IMR-90 (cell line): ENCODE measurements around the gene TMEM72. TPM values are rescaled to one million over a fixed set of nuclear protein-coding genes. Genes with fewer than 3 reads are reported as not detected.

ENCODE experiments used
- ATAC-seq: fragments of 200-7000 bp; cut with Tn5 transposase; 2 replicates; pipeline ENCODE4 v1.9.1; 2020; ENCODE audit warnings: low read depth, mild to moderate bottlenecking, moderate library complexity
- BruUV-seq: library from RNA; stranded (reverse); fragments of 400-500 nt; replicated peaks from 2 replicates; lab custom pipeline; 2021; lab: Mats Ljungman, UMichigan
- CTCF ChIA-PET: fragments of 300-600 bp; formaldehyde crosslinking; extraction: SDS; loops from one replicate; lab custom pipeline; 2021; ENCODE audit warnings: antibody characterized with exemption; lab: Yijun Ruan, JAX
- POLR2A ChIA-PET: fragments of 300-600 bp; sonication (Branson Sonifier 250); formaldehyde crosslinking; loops from one replicate; lab custom pipeline; 2022; ENCODE audit warnings: antibody characterized with exemption; ENCODE audit not compliant: unreplicated experiment; lab: Charles Lee
- DNase-seq: peaks from one replicate; pipeline ENCODE4 v3.0.0; 2013
- H2AFZ ChIP-seq: replicated peaks from 2 replicates; pipeline ENCODE3; 2013; ENCODE audit warnings: low read length, mild to moderate bottlenecking; ENCODE audit not compliant: poor library complexity
- H2AK5ac ChIP-seq: 2 replicates; pipeline ENCODE4 v1.6.1; 2013; ENCODE audit warnings: low read depth, low read length, inconsistent platforms
- H2AK9ac ChIP-seq: replicated peaks from 2 replicates; pipeline ENCODE3; 2013; ENCODE audit warnings: mild to moderate bottlenecking, low read depth, low read length, moderate library complexity; ENCODE audit not compliant: poor library complexity
- H2BK120ac ChIP-seq: 2 replicates; pipeline ENCODE4 v1.6.1; 2013; ENCODE audit warnings: low read depth, low read length, inconsistent platforms
- H2BK15ac ChIP-seq: 3 replicates; pipeline ENCODE4 v1.6.1; 2013; ENCODE audit warnings: low read depth, low read length, inconsistent platforms
- H2BK20ac ChIP-seq: 2 replicates; pipeline ENCODE4 v1.6.1; 2013; ENCODE audit warnings: low read depth, mild to moderate bottlenecking, inconsistent platforms, low read length, moderate library complexity
- H2BK5ac ChIP-seq: 2 replicates; pipeline ENCODE4 v1.6.1; 2013; ENCODE audit warnings: mild to moderate bottlenecking, low read depth, low read length, inconsistent platforms; ENCODE audit not compliant: poor library complexity, severe bottlenecking
- H3K14ac ChIP-seq: replicated peaks from 2 replicates; pipeline ENCODE4 v1.6.1; 2013; ENCODE audit warnings: low read depth, low read length, inconsistent platforms
- H3K18ac ChIP-seq: 2 replicates; pipeline ENCODE4 v1.6.1; 2013; ENCODE audit warnings: low read depth, low read length, control low read depth
- H3K23ac ChIP-seq: 2 replicates; pipeline ENCODE4 v1.6.1; 2013; ENCODE audit warnings: low read depth, low read length, inconsistent platforms
- H3K27ac ChIP-seq: 2 replicates; pipeline ENCODE4 v1.5.1; 2013; ENCODE audit warnings: mild to moderate bottlenecking, control low read depth, low read length; ENCODE audit not compliant: insufficient read depth
- H3K27me3 ChIP-seq: 2 replicates; pipeline ENCODE4 v1.6.1; 2013; ENCODE audit warnings: low read length; ENCODE audit not compliant: control insufficient read depth, insufficient read depth
- H3K36me3 ChIP-seq: 2 replicates; pipeline ENCODE4 v1.6.1; 2013; ENCODE audit warnings: low read length, mixed read lengths; ENCODE audit not compliant: control insufficient read depth, insufficient read depth
- H3K4ac ChIP-seq: 2 replicates; pipeline ENCODE4 v1.6.1; 2013; ENCODE audit warnings: low read depth, low read length, inconsistent platforms
- H3K4me1 ChIP-seq: 2 replicates; pipeline ENCODE4 v1.6.1; 2013; ENCODE audit warnings: low read length, mixed read lengths; ENCODE audit not compliant: control insufficient read depth, insufficient read depth
- H3K4me2 ChIP-seq: 2 replicates; pipeline ENCODE4 v1.6.1; 2013; ENCODE audit warnings: low read depth, mild to moderate bottlenecking, control low read depth, low read length, moderate library complexity
- H3K4me3 ChIP-seq: 2 replicates; pipeline ENCODE4 v1.5.1; 2013; ENCODE audit warnings: low read depth, mild to moderate bottlenecking, control low read depth, low read length, moderate library complexity; ENCODE audit not compliant: insufficient read depth
- H3K56ac ChIP-seq: 2 replicates; pipeline ENCODE4 v1.6.1; 2013; ENCODE audit warnings: low read length, inconsistent platforms; ENCODE audit not compliant: insufficient read depth; ENCODE audit errors: extremely low read depth
- H3K79me1 ChIP-seq, 2 experiments: 2 replicates each; pipeline ENCODE4 v1.6.1; 2013; ENCODE audit warnings: low read length in 2 of 2, inconsistent platforms in 1 of 2, low read depth in 1 of 2
- H3K9ac ChIP-seq: 2 replicates; pipeline ENCODE4 v1.6.1; 2013; ENCODE audit warnings: low read depth, low read length, control low read depth
- H3K9me1 ChIP-seq: 2 replicates; pipeline ENCODE4 v1.6.1; 2013; ENCODE audit warnings: low read length, inconsistent platforms; ENCODE audit not compliant: insufficient read depth
- H3K9me3 ChIP-seq: 2 replicates; pipeline ENCODE4 v1.6.1; 2013; ENCODE audit warnings: low read length; ENCODE audit not compliant: control insufficient read depth, insufficient read depth
- H4K20me1 ChIP-seq: 2 replicates; pipeline ENCODE4 v1.6.1; 2013; ENCODE audit warnings: low read length, inconsistent platforms; ENCODE audit not compliant: insufficient read depth
- H4K5ac ChIP-seq: 2 replicates; pipeline ENCODE4 v1.6.1; 2013; ENCODE audit warnings: mild to moderate bottlenecking, low read depth, low read length, control low read depth
- H4K8ac ChIP-seq, 2 experiments: 2 replicates each; pipeline ENCODE4 v1.6.1; 2013; ENCODE audit warnings: low read depth in 2 of 2, low read length in 2 of 2, control low read depth in 1 of 2, inconsistent platforms in 1 of 2
- H4K91ac ChIP-seq: 2 replicates; pipeline ENCODE4 v1.6.1; 2013; ENCODE audit warnings: low read depth, low read length, inconsistent platforms; ENCODE audit not compliant: insufficient read depth
- CEBPB ChIP-seq: IDR thresholded peaks from 2 replicates; pipeline ENCODE4 v1.6.1; 2012; ENCODE audit warnings: low read depth, low read length, improper control_type of control experiment
- CHD1 ChIP-seq: IDR thresholded peaks from 2 replicates; pipeline ENCODE4 v1.6.1; 2012; ENCODE audit warnings: low read depth, low read length, improper control_type of control experiment
- CTCF ChIP-seq: conservative IDR thresholded peaks from 2 replicates; pipeline ENCODE4 v1.5.1; 2012; ENCODE audit warnings: mild to moderate bottlenecking, low read depth, low read length, improper control_type of control experiment
- FOS ChIP-seq: fragments of 150-350 bp; IDR thresholded peaks from 2 replicates; pipeline ENCODE4 v1.6.1; 2016; ENCODE audit warnings: low read depth, low read length
- MAZ ChIP-seq: IDR thresholded peaks from 2 replicates; pipeline ENCODE4 v1.6.1; 2012; ENCODE audit warnings: low read depth, mild to moderate bottlenecking, low read length, improper control_type of control experiment, moderate library complexity, borderline replicate concordance
- NFE2L2 ChIP-seq: fragments of 150-350 bp; IDR thresholded peaks from 2 replicates; pipeline ENCODE4 v1.6.1; 2016; ENCODE audit warnings: low read depth, mild to moderate bottlenecking, low read length
- RFX5 ChIP-seq: IDR thresholded peaks from 2 replicates; pipeline ENCODE4 v1.8.0; 2012; ENCODE audit warnings: low read depth, mild to moderate bottlenecking, low read length, moderate library complexity
- WGBS, 2 experiments: methylation state at CpG; one replicate each; pipeline versions ENCODE4 v1.1.5 to v1.1.7; 2013; ENCODE audit warnings: missing lambda C conversion rate in 2 of 2; ENCODE audit not compliant: insufficient read length in 1 of 2; ENCODE audit errors: extremely low coverage in 2 of 2; 5-methylcytosine and 5-hydroxymethylcytosine counted together
- dilution Hi-C: fragments of 300-500 bp; cut with HindIII; formaldehyde crosslinking; loops from one replicate; pipeline ENCODE4 v1.14.3; 2018; ENCODE audit warnings: low sequenced_read_pairs; ENCODE audit not compliant: unreplicated experiment
- in situ Hi-C: fragments of 300-500 bp; cut with MboI; formaldehyde crosslinking; loops from 3 replicates; pipeline ENCODE4 v1.14.3; 2019; ENCODE audit warnings: low sequenced_read_pairs, inconsistent platforms, mixed read lengths
- intact Hi-C: fragments of 100-400 bp; cut with micrococcal nuclease; formaldehyde crosslinking; loops from 2 replicates; pipeline ENCODE4 v1.10.0; 2022
- polyA plus RNA-seq, 3 experiments: library from polyadenylated mRNA; depleted of rRNA; stranded (reverse); fragments of >200 nt; gene quantifications; 2 replicates each; pipeline ENCODE4 v1.2.3, GENCODE V29; 2012; ENCODE audit warnings: low replicate concordance in 1 of 3
- total RNA-seq: library from RNA; depleted of rRNA; stranded (reverse); fragments of >200 nt; gene quantifications from 2 replicates; pipeline ENCODE4 v1.2.3, GENCODE V29; 2012
- TF ChIP-seq, protein P1 (sequence below): fragments of 150-350 bp; IDR thresholded peaks from 2 replicates; pipeline ENCODE4 v1.6.1; 2016; ENCODE audit warnings: low read depth, mild to moderate bottlenecking, low read length, moderate library complexity, borderline replicate concordance

TMEM72 gene
- total and polyA plus RNA-seq, 2 of the 4 experiments (the other 2 are of a cell fraction), result not detected

DNA sequence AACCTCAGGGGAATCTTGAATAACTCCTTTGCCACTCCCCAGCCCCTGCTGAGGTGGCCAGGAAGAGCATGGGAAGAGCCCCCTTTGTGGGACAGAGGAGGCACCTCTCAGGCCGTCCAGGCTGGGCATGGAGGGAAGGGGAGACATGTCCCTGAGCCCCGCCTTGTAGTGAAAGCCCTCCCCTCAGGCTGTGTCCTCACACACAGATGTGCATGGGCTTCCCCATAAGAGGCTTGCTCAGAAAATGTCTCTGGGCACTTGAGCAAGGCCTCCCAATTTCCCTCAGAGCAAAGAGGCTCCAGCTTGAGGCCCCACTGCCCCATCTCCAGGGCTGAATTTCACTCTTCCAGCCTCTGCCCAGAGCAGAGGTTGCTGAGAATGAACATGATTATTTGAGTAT, 3.8 kb downstream of the TMEM72 start:
- Histone ChIP-seq H2BK5ac (no peak overlapping the region), H4K8ac (no peak overlapping the region), H3K4me2 (no peak overlapping the region), H3K79me1 (no peaks in the 10 kb centered on the region), H2BK20ac (no peak overlapping the region), H3K9me3 (peaks cover 3% of the 10 kb centered on the region; the same call in 1 of the 2 replicates), H3K23ac (no peak overlapping the region), H4K91ac (no peak overlapping the region), H3K36me3 (no peaks in the 10 kb centered on the region), H2AFZ (no peak overlapping the region), H3K14ac (no peak overlapping the region), H3K4me3 (no peak overlapping the region), H3K27ac (no peak overlapping the region), H4K5ac (no peak overlapping the region), H2AK5ac (no peak overlapping the region), H3K9ac (no peak overlapping the region), H3K4ac (no peak overlapping the region), H3K4me1 (no peaks in the 10 kb centered on the region), H3K9me1 (no peaks in the 10 kb centered on the region), H3K56ac (no peak overlapping the region), H2AK9ac (no peak overlapping the region), H2BK120ac (no peak overlapping the region), H4K20me1 (no peaks in the 10 kb centered on the region), H3K18ac (no peak overlapping the region), H2BK15ac (no peak overlapping the region), H3K27me3 (peaks cover 43% of the 10 kb centered on the region)
- in situ Hi-C loops, result no loop called here
- no peak for DNase-seq
- TF ChIP-seq, protein P1, sequence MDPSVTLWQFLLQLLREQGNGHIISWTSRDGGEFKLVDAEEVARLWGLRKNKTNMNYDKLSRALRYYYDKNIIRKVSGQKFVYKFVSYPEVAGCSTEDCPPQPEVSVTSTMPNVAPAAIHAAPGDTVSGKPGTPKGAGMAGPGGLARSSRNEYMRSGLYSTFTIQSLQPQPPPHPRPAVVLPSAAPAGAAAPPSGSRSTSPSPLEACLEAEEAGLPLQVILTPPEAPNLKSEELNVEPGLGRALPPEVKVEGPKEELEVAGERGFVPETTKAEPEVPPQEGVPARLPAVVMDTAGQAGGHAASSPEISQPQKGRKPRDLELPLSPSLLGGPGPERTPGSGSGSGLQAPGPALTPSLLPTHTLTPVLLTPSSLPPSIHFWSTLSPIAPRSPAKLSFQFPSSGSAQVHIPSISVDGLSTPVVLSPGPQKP, result no peak
- TF ChIP-seq FOS, result no peak
- no peak for TF ChIP-seq RFX5
- TF ChIP-seq CHD1, result no peak
- no peak for TF ChIP-seq CTCF
- no peak for TF ChIP-seq NFE2L2
- TF ChIP-seq MAZ, result no peak
- TF ChIP-seq CEBPB, result no peak
- ChIA-PET CTCF (no interaction called here), POLR2A (no interaction called here)
- WGBS, 2 experiments, result no CpG with 5 or more reads among the region's 2 CpGs
- dilution Hi-C loops, result no loop called here
- intact Hi-C loops, result no loop called here
- ATAC-seq, result no peak
- BruUV-seq, result no TSS peak
